HCT116 (cell line): ENCODE results near the gene RUBCN. TPM values are rescaled to one million over a fixed set of nuclear protein-coding genes. Genes with fewer than 3 reads are reported as not detected.

Experiments
- ATAC-seq: fragments of 200-7000 bp; cut with Tn5 transposase; 2 replicates; pipeline ENCODE4 v1.9.1; 2020; ENCODE audit warnings: mild to moderate bottlenecking, moderate library complexity
- BruUV-seq: library from RNA; stranded (reverse); fragments of 400-500 nt; replicated peaks from 2 replicates; lab custom pipeline; 2021; lab: Mats Ljungman, UMichigan
- CTCF ChIA-PET: fragments of 300-600 bp; sonication (Branson Sonifier 250); formaldehyde crosslinking; loops from one replicate; lab custom pipeline; 2021; ENCODE audit warnings: antibody characterized with exemption; lab: Charles Lee
- POLR2A ChIA-PET: fragments of 300-600, 350-600 bp; sonication (Branson Sonifier 250); formaldehyde crosslinking; loops from one replicate; lab custom pipeline; 2021; ENCODE audit warnings: antibody characterized with exemption; lab: Charles Lee
- RAD21 ChIA-PET, 2 experiments: fragments of 300-600 bp; sonication (Branson Sonifier 250); formaldehyde crosslinking; loops; one replicate each; lab custom pipeline; 2023; ENCODE audit warnings: low total read pairs in 2 of 2; ENCODE audit not compliant: uncharacterized antibody in 2 of 2, unreplicated experiment in 2 of 2, low non-redundant PET in 1 of 2; lab: Charles Lee
- DNase-seq: peaks from one replicate; pipeline ENCODE4 v3.0.0-alpha.2; 2010; ENCODE audit warnings: low read depth, low spot score
- H2AFZ ChIP-seq: fragments of 200-600 bp; shearing (Covaris generic), sonication (generic); 2 replicates; pipeline ENCODE4 v1.6.1; 2017; ENCODE audit warnings: low read depth, mixed run types, mixed read lengths, antibody characterized with exemption, low read length; ENCODE audit not compliant: poor library complexity, severe bottlenecking
- H3K27ac ChIP-seq: 2 replicates; pipeline ENCODE4 v1.5.1; 2012; ENCODE audit warnings: low read depth, low read length
- H3K27me3 ChIP-seq: fragments of 200-600 bp; sonication (generic); 2 replicates; pipeline ENCODE4 v1.6.1; 2016; ENCODE audit warnings: mixed run types, low read length, mixed read lengths; ENCODE audit not compliant: insufficient read depth
- H3K36me3 ChIP-seq, 2 experiments: fragments of 200-500 bp in 1 of 2; fragments of 200-600 bp in 1 of 2; sonication (Bioruptor generic) in 1 of 2; sonication (generic) in 1 of 2; 2 replicates each; pipeline versions ENCODE4 v1.5.1 to v1.6.1; 2014 to 2016; ENCODE audit warnings: low read length in 2 of 2, inconsistent platforms in 1 of 2, mixed read lengths in 1 of 2, mixed run types in 1 of 2; ENCODE audit not compliant: insufficient read depth in 2 of 2, control insufficient read depth in 1 of 2
- H3K4me1 ChIP-seq, 2 experiments: fragments of 200-600 bp in 1 of 2; sonication (generic) in 1 of 2; 2 replicates each; pipeline versions ENCODE4 v1.5.1 to v1.6.1; 2012 to 2017; ENCODE audit warnings: low read length in 2 of 2, inconsistent platforms in 1 of 2, mild to moderate bottlenecking in 1 of 2, mixed read lengths in 1 of 2, mixed run types in 1 of 2, moderate library complexity in 1 of 2; ENCODE audit not compliant: insufficient read depth in 2 of 2, control insufficient read depth in 1 of 2
- H3K4me2 ChIP-seq: fragments of 200-600 bp; sonication (generic); 2 replicates; pipeline ENCODE4 v1.6.1; 2017; ENCODE audit warnings: mixed run types, low read length, mixed read lengths
- H3K4me3 ChIP-seq, 2 experiments: fragments of 200-600 bp in 1 of 2; sonication (generic) in 1 of 2; replicated peaks in 1 of 2; 2 replicates each; pipeline ENCODE4 v1.5.1; 2011 to 2016; ENCODE audit warnings: low read length in 2 of 2, control low read depth in 1 of 2, low read depth in 1 of 2, mild to moderate bottlenecking in 1 of 2, mixed read lengths in 1 of 2, mixed run types in 1 of 2
- H3K79me2 ChIP-seq: fragments of 200-600 bp; sonication (generic); 2 replicates; pipeline ENCODE4 v1.6.1; 2017; ENCODE audit warnings: mild to moderate bottlenecking, mixed run types, low read length, moderate library complexity, mixed read lengths; ENCODE audit not compliant: insufficient read depth
- H3K9ac ChIP-seq: fragments of 200-600 bp; sonication (generic); 2 replicates; pipeline ENCODE4 v1.6.1; 2016; ENCODE audit warnings: low read length, mixed read lengths
- H3K9me2 ChIP-seq: fragments of 200-600 bp; sonication (generic), shearing (Covaris generic); 2 replicates; pipeline ENCODE4 v1.6.1; 2017; ENCODE audit warnings: mixed run types, mild to moderate bottlenecking, moderate library complexity; ENCODE audit not compliant: insufficient read depth
- H3K9me3 ChIP-seq, 2 experiments: fragments of 200-500 bp in 1 of 2; fragments of 200-600 bp in 1 of 2; sonication (Bioruptor generic) in 1 of 2; sonication (generic) in 1 of 2; 2 replicates each; pipeline ENCODE4 v1.6.1; 2014 to 2017; ENCODE audit warnings: low read length in 2 of 2, mixed read lengths in 2 of 2, inconsistent platforms in 1 of 2, low read depth in 1 of 2, mild to moderate bottlenecking in 1 of 2, mixed run types in 1 of 2, moderate library complexity in 1 of 2; ENCODE audit not compliant: control insufficient read depth in 1 of 2, insufficient read depth in 1 of 2
- H4K20me1 ChIP-seq: fragments of 200-600 bp; sonication (generic), shearing (Covaris generic); 2 replicates; pipeline ENCODE4 v1.6.1; 2017; ENCODE audit warnings: mixed run types, mild to moderate bottlenecking, moderate library complexity; ENCODE audit not compliant: insufficient read depth
- JUND ChIP-seq: IDR thresholded peaks from 2 replicates; pipeline ENCODE4 v1.6.1; 2012
- SP1 ChIP-seq: IDR thresholded peaks from 2 replicates; pipeline ENCODE4 v1.6.1; 2012; ENCODE audit warnings: low read depth
- TCF7L2 ChIP-seq: IDR thresholded peaks from 2 replicates; pipeline ENCODE4 v1.7.0; 2011; ENCODE audit warnings: borderline replicate concordance, inconsistent platforms; ENCODE audit not compliant: insufficient read depth, insufficient read length; ENCODE audit errors: extremely low read depth
- intact Hi-C: fragments of 100-400 bp; cut with micrococcal nuclease; formaldehyde crosslinking; loops from 2 replicates; pipeline ENCODE4 v1.10.0; 2022
- total RNA-seq: library from RNA; stranded (reverse); gene quantifications from one replicate; pipeline ENCODE4 v1.2.1, GENCODE V29; 2021; ENCODE audit not compliant: unreplicated experiment
- TF ChIP-seq, protein P1 (sequence below): IDR thresholded peaks from 2 replicates; pipeline ENCODE4 v1.6.1; 2012
- TF ChIP-seq, protein P2 (sequence below): IDR thresholded peaks from 2 replicates; pipeline ENCODE4 v1.6.1; 2011; ENCODE audit warnings: mild to moderate bottlenecking, low read length, moderate library complexity; ENCODE audit not compliant: insufficient replicate concordance; ENCODE audit errors: extremely low read depth
- TF ChIP-seq, protein P3 (sequence below), 3 experiments: fragments of 200-600 bp in 1 of 3; sonication (generic) in 1 of 3; IDR thresholded peaks in 2 of 3; conservative IDR thresholded peaks in 1 of 3; 2 replicates each; pipeline ENCODE4 v1.5.1; 2012 to 2017; ENCODE audit warnings: low read depth in 2 of 3, low read length in 2 of 3, antibody characterized with exemption in 1 of 3, borderline replicate concordance in 1 of 3, control low read depth in 1 of 3, mild to moderate bottlenecking in 1 of 3, mixed read lengths in 1 of 3, mixed run types in 1 of 3, moderate library complexity in 1 of 3; ENCODE audit not compliant: insufficient read depth in 1 of 3
- TF ChIP-seq, protein P4 (sequence below): IDR thresholded peaks from 2 replicates; pipeline ENCODE4 v1.6.1; 2012; ENCODE audit warnings: low read depth

RUBCN gene
- total RNA-seq, 1 experiment from 2014 or later: 21.4 TPM

DNA sequence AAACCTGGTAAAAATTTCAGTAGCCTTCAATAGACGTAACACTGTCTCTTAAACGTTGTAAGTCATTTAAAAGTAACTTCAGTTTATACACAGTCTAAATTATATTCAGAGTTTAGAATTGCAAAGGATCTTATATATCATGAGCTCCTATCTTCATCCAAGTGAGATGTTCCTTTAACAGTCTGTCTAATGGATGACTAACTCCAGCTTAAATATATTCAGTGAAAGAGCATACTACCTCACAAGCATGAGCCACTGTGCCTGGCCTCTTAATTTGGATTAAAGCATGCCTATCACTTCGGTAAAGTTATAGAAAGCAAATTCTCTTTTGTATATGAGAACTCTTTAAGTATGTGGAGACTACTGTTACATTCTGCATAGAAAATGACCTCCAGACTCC, 20.0 kb upstream of the RUBCN start:
- CTCF ChIA-PET: no interaction called here
- intact Hi-C loops: no loop called here
- no peak overlapping the region for H3K9ac ChIP-seq
- no peaks in the 10 kb centered on the region for H3K9me2 ChIP-seq
- RAD21 ChIA-PET: no interaction called here
- H3K27me3 ChIP-seq: no peaks in the 10 kb centered on the region
- H3K36me3 ChIP-seq: peaks cover 6 to 28% of the 10 kb centered on the region in 2 experiments
- no peak overlapping the region for H2AFZ ChIP-seq
- peaks cover 5% of the 10 kb centered on the region; the same call in 1 of the 2 replicates for H4K20me1 ChIP-seq
- no peak overlapping the region for H3K4me3 ChIP-seq
- BruUV-seq: no TSS peak
- DNase-seq (no peak), ATAC-seq (no peak)
- TF ChIP-seq, protein P1, sequence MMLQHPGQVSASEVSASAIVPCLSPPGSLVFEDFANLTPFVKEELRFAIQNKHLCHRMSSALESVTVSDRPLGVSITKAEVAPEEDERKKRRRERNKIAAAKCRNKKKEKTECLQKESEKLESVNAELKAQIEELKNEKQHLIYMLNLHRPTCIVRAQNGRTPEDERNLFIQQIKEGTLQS: no peak
- TF ChIP-seq, protein P2, sequence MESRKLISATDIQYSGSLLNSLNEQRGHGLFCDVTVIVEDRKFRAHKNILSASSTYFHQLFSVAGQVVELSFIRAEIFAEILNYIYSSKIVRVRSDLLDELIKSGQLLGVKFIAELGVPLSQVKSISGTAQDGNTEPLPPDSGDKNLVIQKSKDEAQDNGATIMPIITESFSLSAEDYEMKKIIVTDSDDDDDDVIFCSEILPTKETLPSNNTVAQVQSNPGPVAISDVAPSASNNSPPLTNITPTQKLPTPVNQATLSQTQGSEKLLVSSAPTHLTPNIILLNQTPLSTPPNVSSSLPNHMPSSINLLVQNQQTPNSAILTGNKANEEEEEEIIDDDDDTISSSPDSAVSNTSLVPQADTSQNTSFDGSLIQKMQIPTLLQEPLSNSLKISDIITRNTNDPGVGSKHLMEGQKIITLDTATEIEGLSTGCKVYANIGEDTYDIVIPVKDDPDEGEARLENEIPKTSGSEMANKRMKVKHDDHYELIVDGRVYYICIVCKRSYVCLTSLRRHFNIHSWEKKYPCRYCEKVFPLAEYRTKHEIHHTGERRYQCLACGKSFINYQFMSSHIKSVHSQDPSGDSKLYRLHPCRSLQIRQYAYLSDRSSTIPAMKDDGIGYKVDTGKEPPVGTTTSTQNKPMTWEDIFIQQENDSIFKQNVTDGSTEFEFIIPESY: no peak
- no peak for TF ChIP-seq JUND
- no peak overlapping the region for H3K27ac ChIP-seq
- peaks cover 7 to 34% of the 10 kb centered on the region in 2 experiments for H3K4me1 ChIP-seq
- no peak overlapping the region for H3K4me2 ChIP-seq
- H3K9me3 ChIP-seq: no peaks in the 10 kb centered on the region
- POLR2A ChIA-PET: no interaction called here
- H3K79me2 ChIP-seq: peaks cover 94% of the 10 kb centered on the region

DNA sequence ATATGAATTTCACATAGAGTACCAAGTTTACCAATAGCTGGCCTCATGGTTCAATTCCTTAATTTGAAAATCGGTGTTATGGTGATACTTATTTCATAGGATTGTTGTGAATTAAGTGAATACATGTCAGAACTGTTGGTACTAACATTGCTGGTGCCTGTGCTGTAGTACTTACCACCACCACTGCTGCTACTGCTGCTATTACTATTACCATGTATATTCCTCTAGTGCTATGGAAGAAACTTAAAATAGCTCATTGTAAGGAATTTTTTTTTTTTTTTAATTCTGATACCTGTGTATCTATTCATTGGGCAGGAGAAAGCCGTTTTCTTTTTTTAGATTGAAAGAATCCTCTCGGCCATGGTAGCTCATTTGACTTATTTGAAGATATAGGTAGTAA, 16.6 kb upstream of the RUBCN start:
- ChIA-PET POLR2A (interaction anchor here (0.8 to 1.0 kb wide), 3 partner anchors 17 to 37 kb away, joined by 3 read pairs; partner anchors contain the start of gene LRCH3), RAD21 (no interaction called here), CTCF (no interaction called here)
- no peak for DNase-seq
- no peak overlapping the region for H2AFZ ChIP-seq
- peaks cover 76% of the 10 kb centered on the region for H3K79me2 ChIP-seq
- no peaks in the 10 kb centered on the region for H3K27me3 ChIP-seq
- intact Hi-C loops: no loop called here
- H3K36me3 ChIP-seq: peaks cover 6 to 11% of the 10 kb centered on the region in 2 experiments
- H4K20me1 ChIP-seq: peaks cover 11% of the 10 kb centered on the region; the same call in 1 of the 2 replicates
- BruUV-seq: TSS peak; percentile 12
- no peak overlapping the region for H3K4me3 ChIP-seq
- H3K4me1 ChIP-seq: peaks cover 9 to 46% of the 10 kb centered on the region in 2 experiments
- no peak overlapping the region for H3K9ac ChIP-seq
- H3K4me2 ChIP-seq: no peak overlapping the region; the same call in 1 of the 2 replicates
- H3K9me2 ChIP-seq: no peaks in the 10 kb centered on the region
- TF ChIP-seq SP1: no peak
- TF ChIP-seq, protein P3, sequence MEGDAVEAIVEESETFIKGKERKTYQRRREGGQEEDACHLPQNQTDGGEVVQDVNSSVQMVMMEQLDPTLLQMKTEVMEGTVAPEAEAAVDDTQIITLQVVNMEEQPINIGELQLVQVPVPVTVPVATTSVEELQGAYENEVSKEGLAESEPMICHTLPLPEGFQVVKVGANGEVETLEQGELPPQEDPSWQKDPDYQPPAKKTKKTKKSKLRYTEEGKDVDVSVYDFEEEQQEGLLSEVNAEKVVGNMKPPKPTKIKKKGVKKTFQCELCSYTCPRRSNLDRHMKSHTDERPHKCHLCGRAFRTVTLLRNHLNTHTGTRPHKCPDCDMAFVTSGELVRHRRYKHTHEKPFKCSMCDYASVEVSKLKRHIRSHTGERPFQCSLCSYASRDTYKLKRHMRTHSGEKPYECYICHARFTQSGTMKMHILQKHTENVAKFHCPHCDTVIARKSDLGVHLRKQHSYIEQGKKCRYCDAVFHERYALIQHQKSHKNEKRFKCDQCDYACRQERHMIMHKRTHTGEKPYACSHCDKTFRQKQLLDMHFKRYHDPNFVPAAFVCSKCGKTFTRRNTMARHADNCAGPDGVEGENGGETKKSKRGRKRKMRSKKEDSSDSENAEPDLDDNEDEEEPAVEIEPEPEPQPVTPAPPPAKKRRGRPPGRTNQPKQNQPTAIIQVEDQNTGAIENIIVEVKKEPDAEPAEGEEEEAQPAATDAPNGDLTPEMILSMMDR (IDR thresholded peaks at IDR 0.05 in 2 of 3, conservative IDR thresholded peaks at IDR 0.05 in 1 of 3; ENCODE audit: borderline replicate concordance in 1 of 3, insufficient read depth in 1 of 3, low read depth in 2 of 3, low read length in 2 of 3): 0 out of 6 replicates have a peak, but pooled peaks of 2 of the 3 experiments have one; percentile 14 to 22
- TF ChIP-seq TCF7L2: no peak
- TF ChIP-seq, protein P4, sequence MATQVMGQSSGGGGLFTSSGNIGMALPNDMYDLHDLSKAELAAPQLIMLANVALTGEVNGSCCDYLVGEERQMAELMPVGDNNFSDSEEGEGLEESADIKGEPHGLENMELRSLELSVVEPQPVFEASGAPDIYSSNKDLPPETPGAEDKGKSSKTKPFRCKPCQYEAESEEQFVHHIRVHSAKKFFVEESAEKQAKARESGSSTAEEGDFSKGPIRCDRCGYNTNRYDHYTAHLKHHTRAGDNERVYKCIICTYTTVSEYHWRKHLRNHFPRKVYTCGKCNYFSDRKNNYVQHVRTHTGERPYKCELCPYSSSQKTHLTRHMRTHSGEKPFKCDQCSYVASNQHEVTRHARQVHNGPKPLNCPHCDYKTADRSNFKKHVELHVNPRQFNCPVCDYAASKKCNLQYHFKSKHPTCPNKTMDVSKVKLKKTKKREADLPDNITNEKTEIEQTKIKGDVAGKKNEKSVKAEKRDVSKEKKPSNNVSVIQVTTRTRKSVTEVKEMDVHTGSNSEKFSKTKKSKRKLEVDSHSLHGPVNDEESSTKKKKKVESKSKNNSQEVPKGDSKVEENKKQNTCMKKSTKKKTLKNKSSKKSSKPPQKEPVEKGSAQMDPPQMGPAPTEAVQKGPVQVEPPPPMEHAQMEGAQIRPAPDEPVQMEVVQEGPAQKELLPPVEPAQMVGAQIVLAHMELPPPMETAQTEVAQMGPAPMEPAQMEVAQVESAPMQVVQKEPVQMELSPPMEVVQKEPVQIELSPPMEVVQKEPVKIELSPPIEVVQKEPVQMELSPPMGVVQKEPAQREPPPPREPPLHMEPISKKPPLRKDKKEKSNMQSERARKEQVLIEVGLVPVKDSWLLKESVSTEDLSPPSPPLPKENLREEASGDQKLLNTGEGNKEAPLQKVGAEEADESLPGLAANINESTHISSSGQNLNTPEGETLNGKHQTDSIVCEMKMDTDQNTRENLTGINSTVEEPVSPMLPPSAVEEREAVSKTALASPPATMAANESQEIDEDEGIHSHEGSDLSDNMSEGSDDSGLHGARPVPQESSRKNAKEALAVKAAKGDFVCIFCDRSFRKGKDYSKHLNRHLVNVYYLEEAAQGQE: no peak
- TF ChIP-seq, all 23 proteins: peak for 1
- H3K9me3 ChIP-seq: no peaks in the 10 kb centered on the region
- ATAC-seq: no peak
- no peak overlapping the region for H3K27ac ChIP-seq
